Measurements from ENCODE around the gene ZMAT5. TPM values are rescaled to one million over a fixed set of nuclear protein-coding genes. Genes with fewer than 3 reads are reported as not detected.
A peak's percentile ranks its signal among the peaks of the same experiment; 100 is the strongest.

Gene ZMAT5
- total and polyA plus RNA-seq, 2 of the 13 experiments (the other 11 are each of a cell fraction or from before 2014, with no cell fraction given), result 20.7 to 27.8 TPM

DNA sequence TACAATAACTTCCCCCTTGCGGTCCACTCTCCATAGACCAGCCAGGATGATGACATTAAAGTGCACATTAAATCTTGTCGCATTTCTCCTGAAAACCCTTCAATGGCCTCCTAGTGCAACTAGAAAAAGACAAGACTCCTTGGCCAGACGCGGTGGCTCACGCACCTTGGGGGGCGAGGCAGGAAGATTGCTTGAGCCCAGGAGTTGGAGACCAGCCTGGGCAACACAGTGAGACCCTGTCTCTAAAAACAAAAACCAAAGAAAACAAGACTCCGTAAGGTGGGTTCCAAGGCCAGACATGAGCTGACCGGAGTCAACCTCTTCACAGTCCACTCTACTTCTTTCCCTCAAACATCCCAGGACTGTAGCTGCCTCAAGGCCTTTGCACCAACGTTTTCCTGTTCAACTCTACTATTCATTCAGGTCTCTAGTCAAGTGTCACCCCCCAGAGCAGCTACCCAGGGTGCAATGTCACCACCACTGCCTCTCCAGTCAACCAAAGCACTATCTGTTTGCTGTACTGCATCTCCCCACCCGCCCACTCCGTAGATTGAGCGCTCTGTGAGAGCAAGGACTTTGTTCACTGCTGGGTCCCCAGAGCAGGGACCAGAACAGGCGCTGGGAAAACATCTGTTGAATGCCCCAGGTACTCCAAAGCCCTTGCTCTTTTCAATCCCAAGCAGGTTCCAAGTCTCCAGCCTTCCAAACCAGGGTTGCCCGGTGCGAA is 739 bp downstream of the ZMAT5 start (continued):
- TF ChIP-seq, protein P1, sequence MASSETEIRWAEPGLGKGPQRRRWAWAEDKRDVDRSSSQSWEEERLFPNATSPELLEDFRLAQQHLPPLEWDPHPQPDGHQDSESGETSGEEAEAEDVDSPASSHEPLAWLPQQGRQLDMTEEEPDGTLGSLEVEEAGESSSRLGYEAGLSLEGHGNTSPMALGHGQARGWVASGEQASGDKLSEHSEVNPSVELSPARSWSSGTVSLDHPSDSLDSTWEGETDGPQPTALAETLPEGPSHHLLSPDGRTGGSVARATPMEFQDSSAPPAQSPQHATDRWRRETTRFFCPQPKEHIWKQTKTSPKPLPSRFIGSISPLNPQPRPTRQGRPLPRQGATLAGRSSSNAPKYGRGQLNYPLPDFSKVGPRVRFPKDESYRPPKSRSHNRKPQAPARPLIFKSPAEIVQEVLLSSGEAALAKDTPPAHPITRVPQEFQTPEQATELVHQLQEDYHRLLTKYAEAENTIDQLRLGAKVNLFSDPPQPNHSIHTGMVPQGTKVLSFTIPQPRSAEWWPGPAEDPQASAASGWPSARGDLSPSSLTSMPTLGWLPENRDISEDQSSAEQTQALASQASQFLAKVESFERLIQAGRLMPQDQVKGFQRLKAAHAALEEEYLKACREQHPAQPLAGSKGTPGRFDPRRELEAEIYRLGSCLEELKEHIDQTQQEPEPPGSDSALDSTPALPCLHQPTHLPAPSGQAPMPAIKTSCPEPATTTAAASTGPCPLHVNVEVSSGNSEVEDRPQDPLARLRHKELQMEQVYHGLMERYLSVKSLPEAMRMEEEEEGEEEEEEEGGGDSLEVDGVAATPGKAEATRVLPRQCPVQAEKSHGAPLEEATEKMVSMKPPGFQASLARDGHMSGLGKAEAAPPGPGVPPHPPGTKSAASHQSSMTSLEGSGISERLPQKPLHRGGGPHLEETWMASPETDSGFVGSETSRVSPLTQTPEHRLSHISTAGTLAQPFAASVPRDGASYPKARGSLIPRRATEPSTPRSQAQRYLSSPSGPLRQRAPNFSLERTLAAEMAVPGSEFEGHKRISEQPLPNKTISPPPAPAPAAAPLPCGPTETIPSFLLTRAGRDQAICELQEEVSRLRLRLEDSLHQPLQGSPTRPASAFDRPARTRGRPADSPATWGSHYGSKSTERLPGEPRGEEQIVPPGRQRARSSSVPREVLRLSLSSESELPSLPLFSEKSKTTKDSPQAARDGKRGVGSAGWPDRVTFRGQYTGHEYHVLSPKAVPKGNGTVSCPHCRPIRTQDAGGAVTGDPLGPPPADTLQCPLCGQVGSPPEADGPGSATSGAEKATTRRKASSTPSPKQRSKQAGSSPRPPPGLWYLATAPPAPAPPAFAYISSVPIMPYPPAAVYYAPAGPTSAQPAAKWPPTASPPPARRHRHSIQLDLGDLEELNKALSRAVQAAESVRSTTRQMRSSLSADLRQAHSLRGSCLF (CRISPR knock-in tag; IDR thresholded peaks at IDR 0.05; ENCODE audit: borderline replicate concordance), result no peak
- TF ChIP-seq HNRNPL (IDR thresholded peaks at IDR 0.05; ENCODE audit: low read depth, low read length) (no peak), JUND (CRISPR knock-in tag; IDR thresholded peaks at IDR 0.05) (no peak), TCF12 (IDR thresholded peaks at IDR 0.05) (no peak), TCF12 (CRISPR knock-in tag; IDR thresholded peaks at IDR 0.05) (peak; percentile 49; the same call in 1 of the 2 replicates), DR1 (CRISPR knock-in tag; IDR thresholded peaks at IDR 0.05) (0 out of 2 replicates have a peak, but pooled peaks have one; percentile 50), ZBTB42 (CRISPR knock-in tag; IDR thresholded peaks at IDR 0.05) (no peak), FIP1L1 (IDR thresholded peaks at IDR 0.05; ENCODE audit: borderline replicate concordance, insufficient read depth, low read depth, low read length) (no peak), ZNF713 (CRISPR knock-in tag; IDR thresholded peaks at IDR 0.05) (no peak), ARNT (IDR thresholded peaks at IDR 0.05) (no peak), ZNF20 (CRISPR knock-in tag; IDR thresholded peaks at IDR 0.05) (no peak), ZNF816 (CRISPR knock-in tag; IDR thresholded peaks at IDR 0.05; ENCODE audit: borderline replicate concordance) (no peak), TBL1XR1 (IDR thresholded peaks at IDR 0.05; ENCODE audit: borderline replicate concordance, low read length, partially characterized antibody) (no peak), MTA1 (CRISPR knock-in tag; IDR thresholded peaks at IDR 0.05; ENCODE audit: borderline replicate concordance) (no peak), AKAP8 (CRISPR knock-in tag; IDR thresholded peaks at IDR 0.05) (0 out of 2 replicates have a peak, but pooled peaks have one; percentile 2), ZNF678 (CRISPR knock-in tag; IDR thresholded peaks at IDR 0.05) (no peak), RFX3 (CRISPR knock-in tag; IDR thresholded peaks at IDR 0.05) (no peak), ZFP37 (CRISPR knock-in tag; IDR thresholded peaks at IDR 0.05; ENCODE audit: borderline replicate concordance) (no peak), CAMTA2 (CRISPR knock-in tag; IDR thresholded peaks at IDR 0.05; ENCODE audit: borderline replicate concordance) (no peak), ZNF577 (CRISPR knock-in tag; IDR thresholded peaks at IDR 0.05; ENCODE audit: borderline replicate concordance, low read depth) (no peak), ZNF382 (CRISPR knock-in tag; IDR thresholded peaks at IDR 0.05; ENCODE audit: borderline replicate concordance) (no peak), TSC22D2 (CRISPR knock-in tag; IDR thresholded peaks at IDR 0.05; ENCODE audit: borderline replicate concordance) (no peak), RCOR2 (CRISPR knock-in tag; IDR thresholded peaks at IDR 0.05) (no peak), ZNF362 (CRISPR knock-in tag; IDR thresholded peaks at IDR 0.05; ENCODE audit: borderline replicate concordance) (no peak), NPAS2 (CRISPR knock-in tag; IDR thresholded peaks at IDR 0.05; ENCODE audit: borderline replicate concordance) (no peak)
